ENCODE measurements around the gene SH3D21. TPM values are rescaled to one million over a fixed set of nuclear protein-coding genes. Genes with fewer than 3 reads are reported as not detected.

SH3D21 gene
- total and polyA plus RNA-seq, 2 of the 8 experiments (the other 6 are each of a cell fraction or from before 2014, with no cell fraction given) = 3.4 to 8.6 TPM

DNA sequence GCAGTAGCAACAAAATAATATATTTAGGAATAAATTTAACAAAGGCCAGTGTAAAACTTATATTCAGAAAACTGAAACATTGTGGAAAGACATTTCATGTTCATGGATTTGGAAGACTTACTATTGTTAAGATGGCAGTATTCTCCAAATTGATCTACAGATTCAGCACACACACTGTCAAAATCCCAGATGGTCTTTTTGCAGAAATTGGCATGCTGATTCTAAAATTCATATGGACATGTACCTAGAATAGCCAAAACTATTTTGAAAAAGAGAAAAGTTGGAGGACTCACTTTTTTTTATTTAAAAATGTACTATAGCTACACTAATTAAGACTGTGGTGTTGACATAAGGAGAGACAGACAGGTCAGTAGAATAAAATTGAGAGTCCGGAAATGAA, 32.0 kb upstream of the SH3D21 start:
- Histone ChIP-seq H3K79me1 (ENCODE audit: low read depth, low read length) (peaks cover 2% of the 10 kb centered on the region), H4K8ac (ENCODE audit: extremely low read depth, insufficient read depth, low read length) (no peak overlapping the region), H3K9me3 (ENCODE audit: insufficient read depth in 2 of 2, low read depth in 1 of 2, low read length in 1 of 2) (no peaks in the 10 kb centered on the region), H3K14ac (ENCODE audit: insufficient read length) (no peak overlapping the region), H3K4me3 (ENCODE audit: extremely low read depth in 1 of 4, insufficient read depth in 2 of 4, low read depth in 3 of 4, low read length in 4 of 4) (no peak overlapping the region), H2AK5ac (ENCODE audit: low read depth, low read length) (no peak overlapping the region), H3K4ac (replicated peaks; ENCODE audit: insufficient read length, low read depth, low read length) (no peak overlapping the region), H4K20me1 (replicated peaks in 1 of 2; ENCODE audit: control insufficient read depth in 1 of 2, insufficient read depth in 2 of 2, low read length in 2 of 2) (peaks cover 0 to 4% of the 10 kb centered on the region in 2 experiments), H4K5ac (ENCODE audit: insufficient read length, low read depth, low read length) (no peak overlapping the region), H2BK120ac (replicated peaks; ENCODE audit: low read depth, low read length) (no peak overlapping the region), H3K36me3 (ENCODE audit: control insufficient read depth in 2 of 4, insufficient read depth in 4 of 4, low read length in 3 of 4) (peaks cover 0 to 25% (median 16%) of the 10 kb centered on the region in 4 experiments; a peak in 7 of 8 replicates), H3K4me1 (replicated peaks in 1 of 4; ENCODE audit: control insufficient read depth in 3 of 4, insufficient read depth in 4 of 4, low read length in 3 of 4) (no peaks in the 10 kb centered on the region), H2BK5ac (ENCODE audit: low read depth, low read length) (no peak overlapping the region), H3K27ac (ENCODE audit: low read depth, low read length) (no peak overlapping the region), H2BK15ac (ENCODE audit: low read length) (no peak overlapping the region), H3K79me2 (ENCODE audit: control insufficient read depth in 1 of 2, insufficient read depth in 2 of 2, low read length in 2 of 2) (peaks cover 3 to 30% of the 10 kb centered on the region in 2 experiments; a peak in 2 of 4 replicates), H2BK20ac (ENCODE audit: low read length) (no peak overlapping the region), H3K9ac (replicated peaks in 1 of 4; ENCODE audit: extremely low read depth in 1 of 4, low read depth in 3 of 4, low read length in 3 of 4) (no peak overlapping the region), H3K4me2 (ENCODE audit: insufficient read depth in 1 of 2, low read depth in 2 of 2, low read length in 2 of 2) (no peak overlapping the region), H2BK12ac (ENCODE audit: low read depth, low read length) (no peak overlapping the region), H3K18ac (ENCODE audit: extremely low read depth, low read length) (no peak overlapping the region), H3K56ac (replicated peaks; ENCODE audit: insufficient read length, low read depth, low read length) (no peak overlapping the region), H2AFZ (ENCODE audit: low read length) (no peak overlapping the region), H3K27me3 (replicated peaks in 1 of 4; ENCODE audit: control insufficient read depth in 3 of 4, extremely low read depth in 1 of 4, insufficient read depth in 3 of 4, low read length in 3 of 4) (no peaks in the 10 kb centered on the region), H3K23ac (ENCODE audit: insufficient read length) (no peak overlapping the region), H3K23me2 (ENCODE audit: low read depth, low read length) (no peaks in the 10 kb centered on the region), H4K91ac (replicated peaks; ENCODE audit: insufficient read length, low read length) (no peak overlapping the region)
- no peak for TF ChIP-seq CTBP2 (IDR thresholded peaks at IDR 0.05; ENCODE audit: borderline replicate concordance, insufficient read depth, insufficient read length, low read length)
- TF ChIP-seq TEAD4 (IDR thresholded peaks at IDR 0.05; ENCODE audit: low read depth, low read length) = no peak
- TF ChIP-seq TCF12 (IDR thresholded peaks at IDR 0.05; ENCODE audit: low read depth, low read length) = no peak
- TF ChIP-seq SP2 (IDR thresholded peaks at IDR 0.05; ENCODE audit: low read length) = no peak
- TF ChIP-seq TAF7 (optimal IDR thresholded peaks at IDR 0.05; ENCODE audit: borderline replicate concordance, low read depth, low read length) = no peak
- no peak for TF ChIP-seq SIX5 (IDR thresholded peaks at IDR 0.05; ENCODE audit: low read depth, low read length)
- TF ChIP-seq SUZ12 (IDR thresholded peaks at IDR 0.05; ENCODE audit: low read length) = no peak
- TF ChIP-seq, protein P1, sequence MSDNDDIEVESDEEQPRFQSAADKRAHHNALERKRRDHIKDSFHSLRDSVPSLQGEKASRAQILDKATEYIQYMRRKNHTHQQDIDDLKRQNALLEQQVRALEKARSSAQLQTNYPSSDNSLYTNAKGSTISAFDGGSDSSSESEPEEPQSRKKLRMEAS (IDR thresholded peaks at IDR 0.05) = no peak
- TF ChIP-seq JUN (IDR thresholded peaks at IDR 0.05; ENCODE audit: low read depth, low read length) = no peak
- TF ChIP-seq GTF2F1 (IDR thresholded peaks at IDR 0.05; ENCODE audit: borderline replicate concordance, low read depth, low read length) = no peak
- TF ChIP-seq BCL11A (IDR thresholded peaks at IDR 0.05; ENCODE audit: low read depth in 2 of 2, low read length in 2 of 2) = no peak
- TF ChIP-seq ASH2L (IDR thresholded peaks at IDR 0.05; ENCODE audit: low read length) = no peak
- TF ChIP-seq CBX5 (IDR thresholded peaks at IDR 0.05; ENCODE audit: low read depth, low read length) = no peak
- TF ChIP-seq NANOG (IDR thresholded peaks at IDR 0.05; ENCODE audit: insufficient read depth, low read depth, low read length, poor library complexity, severe bottlenecking) = no peak
- no peak for TF ChIP-seq SAP30 (IDR thresholded peaks at IDR 0.05; ENCODE audit: insufficient read depth, insufficient replicate concordance, low read length)
- POLR2A ChIA-PET (ENCODE audit: partially characterized antibody) = no interaction called here
- FAIRE-seq (no peak), DNase-seq (ENCODE audit: low read depth in 1 of 2, low spot score in 2 of 2) (no peak)
- WGBS, 2 experiments (ENCODE audit: extremely low coverage in 1 of 2, insufficient coverage in 1 of 2, insufficient read length in 1 of 2, insufficient replicate concordance in 2 of 2, low coverage in 1 of 2, low lambda C conversion rate in 2 of 2, missing lambda C conversion rate in 1 of 2) = 93% methylated on average over 1 of the region's 1 CpG; no CpG with 5 or more reads in 1 of the 2 experiments
- CTCF ChIA-PET (ENCODE audit: partially characterized antibody) = interaction anchor here (0.6 to 1.2 kb wide), 2 partner anchors 11 to 33 kb away, joined by 3 read pairs; no protein-coding TSS in a partner anchor
